A549 (cell line): ENCODE data around the gene AXIN2. TPM values are rescaled to one million over a fixed set of nuclear protein-coding genes. Genes with fewer than 3 reads are reported as not detected.

Experiments
- ATAC-seq, 2 experiments: fragments of 200-7000 bp in 1 of 2; fragments of >200 bp in 1 of 2; cut with Nextera tagmentation in 1 of 2; cut with Tn5 transposase in 1 of 2; 3 replicates each; pipeline versions ENCODE4 v1.8.0 to v1.9.1; 2018 to 2020; ENCODE audit warnings: mild to moderate bottlenecking in 1 of 2, moderate library complexity in 1 of 2
- CTCF ChIA-PET: fragments of 300-600 bp; sonication (Branson Sonifier 250); formaldehyde crosslinking; extraction: SDS; loops from one replicate; lab custom pipeline; 2021; ENCODE audit warnings: antibody characterized with exemption, inconsistent platforms; lab: Yijun Ruan, JAX
- POLR2A ChIA-PET: fragments of 350-600 bp; formaldehyde crosslinking; extraction: SDS; loops from one replicate; lab custom pipeline; 2021; ENCODE audit warnings: antibody characterized with exemption, inconsistent platforms; lab: Yijun Ruan, JAX
- DNase-seq, 2 experiments: peaks; one replicate each; pipeline versions ENCODE4 v3.0.0 to v3.0.0-alpha.2; 2011 to 2016; ENCODE audit warnings: low read depth in 1 of 2, low spot score in 1 of 2
- FAIRE-seq: peaks from 2 replicates; lab custom pipeline; 2011; peaks lifted over from hg19 to GRCh38; lab: Jason Lieb, UNC
- H3K27ac ChIP-seq, 2 experiments: fragments of >200 bp; sonication (Bioruptor Twin); formaldehyde crosslinking; 3 replicates each; pipeline ENCODE4 v1.5.1; 2016 to 2017
- H3K4me1 ChIP-seq: fragments of >200 bp; sonication (Bioruptor Twin); formaldehyde crosslinking; 3 replicates; pipeline ENCODE4 v1.6.1; 2016
- H3K4me2 ChIP-seq: fragments of >200 bp; sonication (Bioruptor Twin); formaldehyde crosslinking; 3 replicates; pipeline ENCODE4 v1.6.1; 2016
- H3K4me3 ChIP-seq: fragments of >200 bp; sonication (Bioruptor Twin); formaldehyde crosslinking; 3 replicates; pipeline ENCODE4 v1.5.1; 2016
- H3K9me3 ChIP-seq: fragments of >200 bp; sonication (Bioruptor Twin); formaldehyde crosslinking; 3 replicates; pipeline ENCODE4 v1.6.1; 2016
- CBX8 ChIP-seq: fragments of 200-600 bp; sonication (generic); IDR thresholded peaks from 2 replicates; pipeline ENCODE4 v1.6.1; 2016
- CHD4 ChIP-seq: fragments of 200-600 bp; sonication (generic); IDR thresholded peaks from 2 replicates; pipeline ENCODE4 v1.6.1; 2016; ENCODE audit warnings: antibody characterized with exemption, mild to moderate bottlenecking, borderline replicate concordance
- EHF ChIP-seq: fragments of 250-450 bp; sonication (Bioruptor Pico); IDR thresholded peaks from 2 replicates; pipeline ENCODE4 v1.5.0; 2020; ENCODE audit warnings: mild to moderate bottlenecking
- FOSL2 ChIP-seq, 2 experiments: fragments of 450-650 bp in 1 of 2; fragments of >200 bp in 1 of 2; sonication (Bioruptor Twin) in 1 of 2; formaldehyde crosslinking; IDR thresholded peaks; 2 replicates each; pipeline versions ENCODE4 v1.5.0 to v1.6.1; 2016 to 2020; ENCODE audit warnings: mild to moderate bottlenecking in 1 of 2, moderate library complexity in 1 of 2
- FOXS1 ChIP-seq: fragments of 250-450 bp; sonication (Bioruptor Pico); IDR thresholded peaks from 2 replicates; pipeline ENCODE4 v1.5.0; 2020; ENCODE audit warnings: mild to moderate bottlenecking, moderate library complexity
- HES2 ChIP-seq: fragments of >200 bp; sonication (Bioruptor Twin); formaldehyde crosslinking; IDR thresholded peaks from 2 replicates; pipeline ENCODE4 v1.6.1; 2016
- HEYL ChIP-seq: fragments of 250-450 bp; sonication (Bioruptor Pico); IDR thresholded peaks from 2 replicates; pipeline ENCODE4 v1.8.0; 2021; ENCODE audit warnings: mild to moderate bottlenecking, moderate library complexity
- HOXA7 ChIP-seq: fragments of 250-450 bp; sonication (Bioruptor Pico); IDR thresholded peaks from 2 replicates; pipeline ENCODE4 v1.5.0; 2020; ENCODE audit warnings: mild to moderate bottlenecking, moderate library complexity
- MYC ChIP-seq: IDR thresholded peaks from 2 replicates; pipeline ENCODE4 v1.6.1; 2012; ENCODE audit warnings: mild to moderate bottlenecking, inconsistent platforms, low read length, improper control_type of control experiment, borderline replicate concordance
- RAD21 ChIP-seq, 2 experiments: fragments of >200 bp in 1 of 2; sonication (Bioruptor Twin) in 1 of 2; formaldehyde crosslinking in 1 of 2; IDR thresholded peaks in 1 of 2; conservative IDR thresholded peaks in 1 of 2; 2 replicates in 1 of 2; 3 replicates in 1 of 2; pipeline ENCODE4 v1.6.1; 2012 to 2018; ENCODE audit warnings: inconsistent platforms in 1 of 2
- REST ChIP-seq: fragments of 200-600 bp; sonication (generic); IDR thresholded peaks from 2 replicates; pipeline ENCODE4 v1.6.1; 2016; ENCODE audit warnings: antibody characterized with exemption, mild to moderate bottlenecking, moderate library complexity
- SMC3 ChIP-seq: fragments of >200 bp; sonication (Bioruptor Twin); formaldehyde crosslinking; IDR thresholded peaks from 3 replicates; pipeline ENCODE4 v1.6.1; 2018; ENCODE audit warnings: inconsistent platforms
- TP53 ChIP-seq: fragments of 250-450 bp; sonication (Bioruptor Pico); IDR thresholded peaks from 2 replicates; pipeline ENCODE4 v1.5.0; 2021; ENCODE audit warnings: mild to moderate bottlenecking, moderate library complexity
- WGBS: methylation state at CpG from one replicate; pipeline ENCODE4 v1.1.6; 2017; ENCODE audit errors: missing lambda C conversion rate; 5-methylcytosine and 5-hydroxymethylcytosine counted together
- polyA plus RNA-seq, 4 experiments: library from polyadenylated mRNA; depleted of rRNA in 3 of 4; stranded (reverse); fragments of >200 nt; fragmentation: RNase III in 1 of 4; extraction: RNeasy Plus Mini Kit Qiagen cat#74134 plus additional on column Dnase treatment in 1 of 4; gene quantifications; 2 replicates in 3 of 4; 3 replicates in 1 of 4; pipeline ENCODE4 v1.2.3, GENCODE V29; 2011 to 2017
- TF ChIP-seq, protein P1 (sequence below): IDR thresholded peaks from 2 replicates; pipeline ENCODE4 v1.6.1; 2012
- TF ChIP-seq, protein P2 (sequence below): fragments of >200 bp; sonication (Bioruptor Twin); formaldehyde crosslinking; IDR thresholded peaks from 3 replicates; pipeline ENCODE4 v1.5.1; 2016

Gene AXIN2
- polyA plus RNA-seq, 2 of the 4 experiments (the other 2 are of a cell fraction) = 4.0 to 4.9 TPM

- CTCF ChIA-PET = interaction anchor here (0.6 to 5.7 kb wide), 24 partner anchors 9 to 326 kb away, joined by 3 to 54 read pairs (median 4); no protein-coding TSS in a partner anchor
- Histone ChIP-seq H3K4me2 (peak overlapping the region; percentile 77), H3K27ac (peak overlapping the region; percentile 8 to 41; a peak in 3 of 6 replicates), H3K4me1 (peaks cover 35% of the 10 kb centered on the region), H3K9me3 (no peaks in the 10 kb centered on the region)
- DNase-seq = peak; percentile 68 to 82
- ATAC-seq = peak; percentile 26 to 36; a peak in 4 of 6 replicates
- WGBS = 72% methylated on average over 21 of the region's 21 CpGs
- FAIRE-seq = no peak
- POLR2A ChIA-PET = no interaction called here
- TF ChIP-seq CBX8 (no peak), RAD21 (conservative IDR thresholded peaks at IDR 0.05 in 1 of 2, IDR thresholded peaks at IDR 0.05 in 1 of 2) (peak in 1 of 2 experiments; percentile 21; a peak in 1 of 5 replicates), FOSL2 (IDR thresholded peaks at IDR 0.05) (peak; percentile 29; the same call in 1 of the 2 replicates), FOSL2 (CRISPR knock-in tag; IDR thresholded peaks at IDR 0.05) (peak; percentile 63), FOXS1 (CRISPR knock-in tag) (no peak), SMC3 (0 out of 3 replicates have a peak, but pooled peaks have one; percentile 16), HES2 (no peak), HOXA7 (CRISPR knock-in tag) (no peak)
- TF ChIP-seq, all 56 proteins: peak for 3
- H3K4me3 ChIP-seq = no peak overlapping the region
Measured at GRCh38 chr17:65557349-65558310, 3.8 kb downstream of the AXIN2 start.

GRCh38 chr17:65556910-65557348, 4.5 kb downstream of the AXIN2 start:
- peak overlapping the region; percentile 77 for H3K4me2 ChIP-seq
- no peak for ATAC-seq
- CTCF ChIA-PET = interaction anchor here (0.6 to 5.7 kb wide), 26 partner anchors 8 to 325 kb away, joined by 3 to 54 read pairs (median 4); no protein-coding TSS in a partner anchor
- WGBS = 29% methylated on average over 4 of the region's 4 CpGs
- TF ChIP-seq MYC (no peak), FOXS1 (CRISPR knock-in tag) (no peak), TP53 (CRISPR knock-in tag) (no peak), CHD4 (no peak), EHF (CRISPR knock-in tag) (no peak)
- TF ChIP-seq, protein P1, sequence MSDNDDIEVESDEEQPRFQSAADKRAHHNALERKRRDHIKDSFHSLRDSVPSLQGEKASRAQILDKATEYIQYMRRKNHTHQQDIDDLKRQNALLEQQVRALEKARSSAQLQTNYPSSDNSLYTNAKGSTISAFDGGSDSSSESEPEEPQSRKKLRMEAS = no peak
- TF ChIP-seq, all 56 proteins: peak for 0
- FAIRE-seq (no peak), DNase-seq (no peak)
- H3K9me3 ChIP-seq = no peaks in the 10 kb centered on the region
- H3K4me3 ChIP-seq = no peak overlapping the region
- POLR2A ChIA-PET = no interaction called here
- peak overlapping the region in 1 of 2 experiments; percentile 37; a peak in 3 of 6 replicates for H3K27ac ChIP-seq
- H3K4me1 ChIP-seq = peaks cover 32% of the 10 kb centered on the region

DNA sequence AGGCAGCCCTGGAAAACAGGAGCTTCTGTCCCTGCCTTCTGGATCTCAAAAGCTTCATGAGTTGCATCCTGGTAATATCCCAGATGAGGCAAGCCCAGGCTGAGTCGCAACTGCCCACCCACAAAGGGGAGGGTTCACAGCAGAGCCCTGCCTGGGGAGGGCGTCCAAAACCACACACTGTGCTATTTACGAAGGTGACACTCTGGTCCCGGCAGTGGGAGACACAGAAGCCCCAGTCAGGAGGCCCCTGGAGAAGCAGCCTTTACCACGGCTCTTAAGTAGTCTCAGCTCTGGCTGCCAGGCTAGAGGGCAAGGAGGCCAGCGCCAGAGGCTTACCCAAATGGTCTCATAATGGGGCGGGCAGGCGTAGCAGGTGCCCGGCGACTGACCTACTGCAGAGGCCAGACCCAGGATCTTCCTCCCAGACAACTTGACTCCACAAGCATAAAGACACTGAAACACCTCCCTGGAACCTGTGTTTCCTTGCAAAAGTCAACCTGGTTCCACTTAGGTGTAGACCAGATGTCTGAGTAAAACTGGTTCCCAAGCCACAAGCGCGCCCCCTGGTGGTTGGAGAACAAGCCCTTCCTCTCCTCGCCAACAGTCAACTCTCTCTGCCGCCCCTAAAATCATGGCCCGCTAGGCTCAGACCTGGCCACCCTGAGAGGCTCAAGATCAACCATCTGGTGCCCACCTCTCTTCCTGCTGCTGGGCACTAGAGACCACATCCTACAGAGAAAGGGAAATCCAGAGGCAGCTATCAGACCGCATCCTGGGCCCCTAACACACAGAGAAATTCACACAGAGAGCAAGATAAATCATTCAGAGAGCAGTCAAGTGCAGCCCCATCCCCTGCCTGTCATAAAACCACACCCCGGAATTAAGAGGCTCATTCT, 5.2 kb downstream of the AXIN2 start:
- ATAC-seq (peak; percentile 21 to 81; a peak in 3 of 6 replicates), FAIRE-seq (no peak), DNase-seq (peak; percentile 69 to 78)
- no peak for TF ChIP-seq HEYL (CRISPR knock-in tag)
- TF ChIP-seq SMC3 = peak; percentile 85
- TF ChIP-seq REST = no peak
- TF ChIP-seq, protein P2, sequence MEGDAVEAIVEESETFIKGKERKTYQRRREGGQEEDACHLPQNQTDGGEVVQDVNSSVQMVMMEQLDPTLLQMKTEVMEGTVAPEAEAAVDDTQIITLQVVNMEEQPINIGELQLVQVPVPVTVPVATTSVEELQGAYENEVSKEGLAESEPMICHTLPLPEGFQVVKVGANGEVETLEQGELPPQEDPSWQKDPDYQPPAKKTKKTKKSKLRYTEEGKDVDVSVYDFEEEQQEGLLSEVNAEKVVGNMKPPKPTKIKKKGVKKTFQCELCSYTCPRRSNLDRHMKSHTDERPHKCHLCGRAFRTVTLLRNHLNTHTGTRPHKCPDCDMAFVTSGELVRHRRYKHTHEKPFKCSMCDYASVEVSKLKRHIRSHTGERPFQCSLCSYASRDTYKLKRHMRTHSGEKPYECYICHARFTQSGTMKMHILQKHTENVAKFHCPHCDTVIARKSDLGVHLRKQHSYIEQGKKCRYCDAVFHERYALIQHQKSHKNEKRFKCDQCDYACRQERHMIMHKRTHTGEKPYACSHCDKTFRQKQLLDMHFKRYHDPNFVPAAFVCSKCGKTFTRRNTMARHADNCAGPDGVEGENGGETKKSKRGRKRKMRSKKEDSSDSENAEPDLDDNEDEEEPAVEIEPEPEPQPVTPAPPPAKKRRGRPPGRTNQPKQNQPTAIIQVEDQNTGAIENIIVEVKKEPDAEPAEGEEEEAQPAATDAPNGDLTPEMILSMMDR = peak; percentile 87
- TF ChIP-seq RAD21 (conservative IDR thresholded peaks at IDR 0.05 in 1 of 2, IDR thresholded peaks at IDR 0.05 in 1 of 2) = peak; percentile 69 to 70
- no peak for TF ChIP-seq HOXA7 (CRISPR knock-in tag)
- no peak for TF ChIP-seq EHF (CRISPR knock-in tag)
- Histone ChIP-seq H3K27ac (peak overlapping the region in 1 of 2 experiments; percentile 37; a peak in 3 of 6 replicates), H3K4me3 (no peak overlapping the region), H3K9me3 (no peaks in the 10 kb centered on the region), H3K4me2 (peak overlapping the region; percentile 77), H3K4me1 (peaks cover 31% of the 10 kb centered on the region)
- CTCF ChIA-PET = interaction anchor here (0.5 to 5.7 kb wide), 34 partner anchors 8 to 580 kb away, joined by 3 to 54 read pairs (median 4); no protein-coding TSS in a partner anchor
- POLR2A ChIA-PET = no interaction called here
- 74% methylated on average over 17 of the region's 17 CpGs for WGBS
